Endothelial cell of umbilical vein (primary cell): ENCODE data around the gene MED23. TPM values are rescaled to one million over a fixed set of nuclear protein-coding genes. Genes with fewer than 3 reads are reported as not detected.

ENCODE experiments used
- BruUV-seq: library from RNA; stranded (reverse); fragments of 400-500 nt; replicated peaks from 2 replicates; lab custom pipeline; 2021; lab: Mats Ljungman, UMichigan
- CTCF ChIA-PET: fragments of 300-600, 350-600 bp; sonication (Branson Sonifier 250); formaldehyde crosslinking; loops from one replicate; lab custom pipeline; 2021; ENCODE audit warnings: antibody characterized with exemption, inconsistent platforms; lab: Charles Lee
- POLR2A ChIA-PET: fragments of 300-600, 350-600 bp; sonication (Branson Sonifier 250); formaldehyde crosslinking; loops from one replicate; lab custom pipeline; 2021; ENCODE audit warnings: antibody characterized with exemption, inconsistent platforms; lab: Charles Lee
- DNase-seq: peaks from one replicate; pipeline ENCODE4 v3.0.0-alpha.2; 2011; ENCODE audit warnings: low read depth, low spot score
- FAIRE-seq: peaks from 2 replicates; lab custom pipeline; 2011; peaks lifted over from hg19 to GRCh38; lab: Jason Lieb, UNC
- H2AFZ ChIP-seq: 2 replicates; pipeline ENCODE4 v1.6.0; 2012; ENCODE audit warnings: low read depth, low read length, control low read depth, inconsistent platforms
- H3K27ac ChIP-seq: 2 replicates; pipeline ENCODE4 v1.5.1; 2011; ENCODE audit warnings: low read depth, mild to moderate bottlenecking, control low read depth, low read length, moderate library complexity; ENCODE audit not compliant: insufficient read depth
- H3K27me3 ChIP-seq, 2 experiments: 2 replicates each; pipeline versions ENCODE4 v1.6.0 to v1.6.1; 2011; ENCODE audit warnings: low read length in 2 of 2, mixed read lengths in 1 of 2; ENCODE audit not compliant: control insufficient read depth in 2 of 2, insufficient read depth in 2 of 2
- H3K36me3 ChIP-seq, 2 experiments: 2 replicates in 1 of 2; 3 replicates in 1 of 2; pipeline ENCODE4 v1.5.1; 2011; ENCODE audit warnings: low read length in 2 of 2, mild to moderate bottlenecking in 1 of 2, moderate library complexity in 1 of 2; ENCODE audit not compliant: control insufficient read depth in 2 of 2, insufficient read depth in 2 of 2; ENCODE audit errors: extremely low read depth in 1 of 2
- H3K4me1 ChIP-seq: 3 replicates; pipeline ENCODE4 v1.5.1; 2011; ENCODE audit warnings: mild to moderate bottlenecking, low read length; ENCODE audit not compliant: control insufficient read depth, insufficient read depth; ENCODE audit errors: extremely low read depth
- H3K4me2 ChIP-seq: 2 replicates; pipeline ENCODE4 v1.6.1; 2011; ENCODE audit warnings: low read length, control low read depth, mixed read lengths; ENCODE audit not compliant: insufficient read depth
- H3K4me3 ChIP-seq, 3 experiments: fragments of 200-600 bp in 1 of 3; sonication (generic), shearing (Covaris generic) in 1 of 3; replicated peaks in 1 of 3; 2 replicates each; pipeline ENCODE4 v1.5.1; 2011 to 2016; ENCODE audit warnings: control low read depth in 3 of 3, low read length in 3 of 3, mild to moderate bottlenecking in 2 of 3, inconsistent platforms in 1 of 3, low read depth in 1 of 3, moderate library complexity in 1 of 3; ENCODE audit not compliant: insufficient read depth in 1 of 3
- H3K79me2 ChIP-seq: 2 replicates; pipeline ENCODE4 v1.6.0; 2012; ENCODE audit warnings: low read length, inconsistent platforms; ENCODE audit not compliant: control insufficient read depth, insufficient read depth
- H3K9ac ChIP-seq: replicated peaks from 2 replicates; pipeline ENCODE3; 2011; ENCODE audit warnings: low read length, control low read depth; ENCODE audit not compliant: insufficient read depth; ENCODE audit errors: extremely low read depth
- H3K9me1 ChIP-seq: replicated peaks from 3 replicates; pipeline ENCODE4 v1.6.0; 2011; ENCODE audit warnings: mild to moderate bottlenecking, low read length; ENCODE audit not compliant: control insufficient read depth, insufficient read depth; ENCODE audit errors: extremely low read depth
- H3K9me3 ChIP-seq: replicated peaks from 2 replicates; pipeline ENCODE4 v1.5.1; 2012; ENCODE audit warnings: low read length, inconsistent platforms; ENCODE audit not compliant: control insufficient read depth, insufficient read depth
- H4K20me1 ChIP-seq: replicated peaks from 2 replicates; pipeline ENCODE3; 2011; ENCODE audit warnings: mild to moderate bottlenecking, low read length; ENCODE audit not compliant: control insufficient read depth, insufficient read depth; ENCODE audit errors: extremely low read depth
- CTCF ChIP-seq, 2 donors: IDR thresholded peaks; 1 replicate in 1 of 2; 2 replicates in 1 of 2; pipeline ENCODE4 v1.5.1; 2011; ENCODE audit warnings: low read length in 2 of 2, mild to moderate bottlenecking in 2 of 2, moderate library complexity in 2 of 2, control low read depth in 1 of 2, inconsistent platforms in 1 of 2, low read depth in 1 of 2; ENCODE audit not compliant: insufficient read depth in 1 of 2; ENCODE audit errors: extremely low read depth in 1 of 2
- EZH2 ChIP-seq: IDR thresholded peaks from 2 replicates; pipeline ENCODE4 v1.6.1; 2012; ENCODE audit warnings: borderline replicate concordance, low read depth, mild to moderate bottlenecking, moderate library complexity, low read length, inconsistent platforms; ENCODE audit not compliant: severe bottlenecking
- FOS ChIP-seq: IDR thresholded peaks from 2 replicates; pipeline ENCODE4 v1.6.1; 2011; ENCODE audit warnings: mild to moderate bottlenecking, low read length, moderate library complexity, borderline replicate concordance; ENCODE audit not compliant: insufficient read depth
- GATA2 ChIP-seq: IDR thresholded peaks from 2 replicates; pipeline ENCODE4 v1.7.0; 2011; ENCODE audit warnings: low read depth, mild to moderate bottlenecking, moderate library complexity, mixed read lengths, low read length; ENCODE audit not compliant: insufficient read length, insufficient read depth
- JUN ChIP-seq: IDR thresholded peaks from 2 replicates; pipeline ENCODE4 v1.6.1; 2011; ENCODE audit warnings: borderline replicate concordance, low read depth; ENCODE audit not compliant: insufficient read length, insufficient read depth
- MAX ChIP-seq: IDR thresholded peaks from 2 replicates; pipeline ENCODE4 v1.6.1; 2011; ENCODE audit not compliant: insufficient read depth, insufficient read length
- MYC ChIP-seq: IDR thresholded peaks from one replicate; pipeline ENCODE4 v1.6.1; 2011; ENCODE audit warnings: mild to moderate bottlenecking, low read depth, low read length
- POLR2A ChIP-seq: IDR thresholded peaks from 2 replicates; pipeline ENCODE4 v1.6.1; 2012; ENCODE audit warnings: low read depth, mild to moderate bottlenecking, control low read depth, low read length
- POLR2AphosphoS5 ChIP-seq: IDR thresholded peaks from 2 replicates; pipeline ENCODE4 v1.6.1; 2012; ENCODE audit warnings: low read depth, mild to moderate bottlenecking, control low read depth, low read length, moderate library complexity; ENCODE audit not compliant: insufficient read depth
- dilution Hi-C: fragments of 300-500 bp; cut with MboI; formaldehyde crosslinking; loops from one replicate; pipeline ENCODE4 v1.15.0; 2019; ENCODE audit warnings: low sequenced_read_pairs; ENCODE audit not compliant: extremely low pct_ligation_motif_present
- intact Hi-C: fragments of 100-400 bp; cut with micrococcal nuclease; formaldehyde crosslinking; loops from one replicate; pipeline ENCODE4 v1.10.0; 2022
- polyA plus RNA-seq, 4 experiments: library from polyadenylated mRNA; depleted of rRNA in 3 of 4; stranded (reverse) in 3 of 4; unstranded in 1 of 4; fragments of >200 nt; gene quantifications; 2 replicates each; pipeline versions ENCODE4 v1.2.1 to v1.2.3, GENCODE V29; 2011 to 2012; ENCODE audit warnings: missing spikeins in 1 of 4
- total RNA-seq: library from RNA; stranded (reverse); gene quantifications from 2 replicates; pipeline ENCODE4 v1.2.3, GENCODE V29; 2021

The MED23 gene
- total and polyA plus RNA-seq, 2 donors (not counting 3 experiments of a cell fraction or from before 2014, with no cell fraction given) = 17.9 to 29.5 TPM

GRCh38 chr6:131658287-131658686, 30.2 kb upstream of the MED23 start:
- Histone ChIP-seq H2AFZ (no peak overlapping the region), H4K20me1 (no peaks in the 10 kb centered on the region), H3K4me2 (no peak overlapping the region), H3K79me2 (no peaks in the 10 kb centered on the region), H3K9me3 (no peaks in the 10 kb centered on the region), H3K9me1 (no peaks in the 10 kb centered on the region), H3K27ac (no peak overlapping the region), H3K4me3 (no peak overlapping the region), H3K9ac (no peak overlapping the region), H3K36me3 (no peaks in the 10 kb centered on the region), H3K4me1 (peaks cover 8% of the 10 kb centered on the region), H3K27me3 (no peaks in the 10 kb centered on the region)
- BruUV-seq = no TSS peak
- no peak for DNase-seq
- dilution Hi-C loops (no loop called here), intact Hi-C loops (no loop called here)
- no peak for FAIRE-seq
- POLR2A ChIA-PET = no interaction called here
- CTCF ChIA-PET = interaction anchor here (0.7 to 1.1 kb wide), 3 partner anchors 11 to 266 kb away, joined by 3 to 4 read pairs (median 3); no protein-coding TSS in a partner anchor
- no peak for TF ChIP-seq FOS
- no peak for TF ChIP-seq MYC
- no peak for TF ChIP-seq POLR2A
- no peak for TF ChIP-seq JUN
- TF ChIP-seq POLR2AphosphoS5 = no peak
- no peak for TF ChIP-seq EZH2
- TF ChIP-seq CTCF (IDR thresholded peaks at IDR 0.05; ENCODE audit: extremely low read depth in 1 of 2, insufficient read depth in 1 of 2, low read depth in 1 of 2, low read length in 2 of 2) = no peak
- TF ChIP-seq MAX = no peak
- TF ChIP-seq GATA2 = no peak
